ENCODE results near the gene POGK.

The POGK gene

GRCh38 chr1:166902279-166902678 is 63.0 kb downstream of the POGK start:
- DNase-seq (ENCODE audit: low read depth): no peak

- no peak for DNase-seq (ENCODE audit: low read depth)
These were observed 64.0 kb downstream of the POGK start for GRCh38 chr1:166903232-166903631.

DNA sequence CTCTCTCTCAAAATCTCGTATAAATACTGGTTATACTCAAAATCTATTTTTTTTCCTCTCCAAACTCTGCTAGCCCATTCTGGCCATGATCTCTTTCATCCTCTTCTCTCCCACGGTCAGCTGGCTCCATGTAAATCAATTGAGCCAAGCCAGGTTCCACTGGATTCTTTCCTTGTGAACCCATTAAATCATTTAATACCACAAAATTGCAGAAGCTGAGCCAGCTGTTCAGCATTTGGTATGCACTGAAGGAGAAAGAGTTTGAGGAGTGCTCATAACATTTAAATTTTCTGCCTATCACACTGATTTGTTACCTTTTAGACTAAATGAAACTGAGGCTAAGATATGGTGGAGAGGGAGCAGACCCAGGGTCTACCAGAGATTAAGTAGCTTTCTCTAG is 65.9 kb downstream of the POGK start:
- DNase-seq (ENCODE audit: low read depth): no peak

DNA sequence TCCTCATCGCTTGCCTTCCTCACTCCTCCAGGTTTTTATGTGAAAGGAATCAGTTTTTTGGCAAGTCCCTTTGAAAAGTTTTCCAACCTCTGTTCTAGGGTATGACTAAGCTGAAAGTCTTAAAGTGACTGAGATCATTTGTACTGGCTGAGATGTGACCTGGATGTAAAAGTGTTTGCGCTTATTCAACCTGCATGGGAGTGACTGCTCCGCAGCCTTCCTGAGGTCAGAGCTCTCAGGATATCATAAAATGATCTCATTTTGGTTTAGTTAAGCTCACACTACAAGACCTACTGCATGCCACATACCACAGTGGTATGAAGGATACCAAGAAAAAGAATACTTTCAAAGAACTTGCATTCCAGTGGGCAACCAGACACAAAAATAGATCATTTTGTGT is 66.6 kb downstream of the POGK start:
- DNase-seq (ENCODE audit: low read depth): no peak
